HepG2 (cell line): ENCODE measurements around the gene AMBRA1. TPM values are rescaled to one million over a fixed set of nuclear protein-coding genes. Genes with fewer than 3 reads are reported as not detected.

Source experiments
- AKAP8 ChIP-seq: sonication (generic); formaldehyde crosslinking; IDR thresholded peaks from 2 replicates; pipeline ENCODE4 v1.5.1; 2020; ENCODE audit warnings: mild to moderate bottlenecking, missing genetic modification reagents
- CC2D1A ChIP-seq: sonication (generic); formaldehyde crosslinking; IDR thresholded peaks from 2 replicates; pipeline ENCODE4 v1.8.1; 2023; ENCODE audit warnings: mild to moderate bottlenecking, missing genetic modification reagents
- DNMT1 ChIP-seq: sonication (generic); formaldehyde crosslinking; IDR thresholded peaks from 2 replicates; pipeline ENCODE4 v1.5.1; 2020; ENCODE audit warnings: mild to moderate bottlenecking, missing genetic modification reagents
- DR1 ChIP-seq: sonication (generic); formaldehyde crosslinking; IDR thresholded peaks from 2 replicates; pipeline ENCODE4 v1.8.0; 2021; ENCODE audit warnings: mild to moderate bottlenecking, missing genetic modification reagents, inconsistent platforms
- EEA1 ChIP-seq: sonication (generic); formaldehyde crosslinking; IDR thresholded peaks from 2 replicates; pipeline ENCODE4 v1.5.1; 2020; ENCODE audit warnings: mild to moderate bottlenecking, missing genetic modification reagents, borderline replicate concordance
- JUN ChIP-seq: sonication (generic); formaldehyde crosslinking; IDR thresholded peaks from 2 replicates; pipeline ENCODE4 v1.4.0; 2020; ENCODE audit warnings: mild to moderate bottlenecking, missing genetic modification reagents
- MED13 ChIP-seq: sonication (generic); formaldehyde crosslinking; IDR thresholded peaks from 2 replicates; pipeline ENCODE4 v1.5.0; 2020; ENCODE audit warnings: missing genetic modification reagents
- NR2C2 ChIP-seq: sonication (generic); formaldehyde crosslinking; IDR thresholded peaks from 2 replicates; pipeline ENCODE4 v1.4.0; 2020; ENCODE audit warnings: missing genetic modification reagents, mild to moderate bottlenecking, moderate library complexity, borderline replicate concordance
- PITX1 ChIP-seq: sonication (generic); formaldehyde crosslinking; IDR thresholded peaks from 2 replicates; pipeline ENCODE4 v1.5.1; 2020; ENCODE audit warnings: mild to moderate bottlenecking, missing genetic modification reagents
- SNAPC4 ChIP-seq: sonication (generic); formaldehyde crosslinking; IDR thresholded peaks from 2 replicates; pipeline ENCODE4 v1.4.0; 2020; ENCODE audit warnings: mild to moderate bottlenecking, missing genetic modification reagents
- SP2 ChIP-seq: sonication (generic); formaldehyde crosslinking; IDR thresholded peaks from 2 replicates; pipeline ENCODE4 v1.5.1; 2020; ENCODE audit warnings: mild to moderate bottlenecking, missing genetic modification reagents
- SSRP1 ChIP-seq: IDR thresholded peaks from 2 replicates; pipeline ENCODE4 v1.6.1; 2016; ENCODE audit warnings: control low read depth
- STAG1 ChIP-seq: sonication (generic); formaldehyde crosslinking; IDR thresholded peaks from 2 replicates; pipeline ENCODE4 v1.4.0; 2020; ENCODE audit warnings: missing genetic modification reagents
- ZNF333 ChIP-seq: sonication (generic); formaldehyde crosslinking; IDR thresholded peaks from 2 replicates; pipeline ENCODE4 v1.4.0; 2020; ENCODE audit warnings: mild to moderate bottlenecking, missing genetic modification reagents, borderline replicate concordance
- ZNF660 ChIP-seq: sonication (generic); formaldehyde crosslinking; IDR thresholded peaks from 2 replicates; pipeline ENCODE4 v1.5.1; 2020; ENCODE audit warnings: mild to moderate bottlenecking, low read depth, missing genetic modification reagents, borderline replicate concordance
- polyA plus RNA-seq, 8 experiments: library from polyadenylated mRNA; depleted of rRNA in 3 of 8; stranded (reverse) in 7 of 8; unstranded in 1 of 8; fragments of >200 nt; fragmentation: Illumina TruSeq in 4 of 8; extraction: Trizol in 4 of 8; gene quantifications; 2 replicates each; pipeline versions ENCODE4 v1.2.1 to v1.2.3, GENCODE V29; 2011 to 2016; ENCODE audit warnings: low read depth in 4 of 8, missing spikeins in 1 of 8, mixed read lengths in 1 of 8; ENCODE audit not compliant: insufficient read depth in 1 of 8
- total RNA-seq, 5 experiments: library from RNA; depleted of rRNA; stranded (reverse); fragments of >200 nt; fragmentation: Illumina TruSeq; extraction: Trizol; gene quantifications; 2 replicates each; pipeline ENCODE4 v1.2.3, GENCODE V29; 2016; ENCODE audit warnings: low read depth in 1 of 5
- TF ChIP-seq, protein P1 (sequence below): sonication (generic); formaldehyde crosslinking; IDR thresholded peaks from 2 replicates; pipeline ENCODE4 v1.4.0; 2020; ENCODE audit warnings: missing genetic modification reagents, borderline replicate concordance
- TF ChIP-seq, protein P2 (sequence below): IDR thresholded peaks from 2 replicates; pipeline ENCODE4 v1.6.1; 2016; ENCODE audit warnings: mild to moderate bottlenecking, missing biosample characterization, missing genetic modification reagents
- TF ChIP-seq, protein P3 (sequence below): sonication (generic); formaldehyde crosslinking; IDR thresholded peaks from 2 replicates; pipeline ENCODE4 v1.4.0; 2020; ENCODE audit warnings: mild to moderate bottlenecking, low read depth, missing genetic modification reagents
- TF ChIP-seq, protein P4 (sequence below): sonication (generic); formaldehyde crosslinking; IDR thresholded peaks from 2 replicates; pipeline ENCODE4 v1.8.1; 2023; ENCODE audit warnings: mild to moderate bottlenecking, missing genetic modification reagents

Gene AMBRA1
- total and polyA plus RNA-seq, 2 of the 13 experiments (the other 11 are each of a cell fraction or from before 2014, with no cell fraction given) = 15.7 to 26.0 TPM

DNA sequence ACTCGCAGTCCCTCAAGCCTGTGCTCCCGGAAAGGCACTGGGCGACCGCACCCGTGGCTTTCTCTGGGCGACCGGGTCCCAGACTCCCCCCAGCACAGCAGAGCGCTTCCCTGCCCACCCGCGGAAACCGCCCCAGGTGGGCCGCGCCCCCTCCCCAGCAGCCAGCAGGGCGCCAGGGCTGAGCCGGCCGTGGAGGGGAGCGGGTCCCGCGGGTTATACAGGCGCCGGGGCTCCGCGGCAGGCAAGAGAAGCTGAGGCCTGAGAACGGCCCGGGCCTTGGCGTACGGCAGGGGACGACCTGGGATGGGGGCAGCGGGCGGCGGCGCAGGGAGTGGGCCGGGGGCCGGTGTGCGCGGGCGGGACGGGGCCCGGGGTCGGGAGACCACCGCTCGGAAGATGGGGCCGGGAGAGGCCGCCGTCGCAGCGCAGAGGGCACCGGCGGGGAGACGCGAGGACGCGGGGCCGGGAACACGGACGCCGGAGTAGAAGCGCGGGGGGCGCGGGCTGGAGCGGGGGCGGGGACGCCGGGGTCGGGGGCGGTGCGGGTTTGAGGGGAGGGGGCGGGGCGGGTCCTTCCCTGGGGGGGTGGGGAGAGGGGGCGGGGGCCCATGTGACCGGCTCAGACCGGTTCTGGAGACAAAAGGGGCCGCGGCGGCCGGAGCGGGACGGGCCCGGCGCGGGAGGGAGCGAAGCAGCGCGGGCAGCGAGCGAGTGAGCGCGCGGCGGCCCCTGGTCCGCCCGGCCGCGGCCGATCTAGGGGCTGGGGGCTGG is 212.6 kb downstream of the AMBRA1 start, which contains the start of gene MDK (continued):
- TF ChIP-seq, protein P1, sequence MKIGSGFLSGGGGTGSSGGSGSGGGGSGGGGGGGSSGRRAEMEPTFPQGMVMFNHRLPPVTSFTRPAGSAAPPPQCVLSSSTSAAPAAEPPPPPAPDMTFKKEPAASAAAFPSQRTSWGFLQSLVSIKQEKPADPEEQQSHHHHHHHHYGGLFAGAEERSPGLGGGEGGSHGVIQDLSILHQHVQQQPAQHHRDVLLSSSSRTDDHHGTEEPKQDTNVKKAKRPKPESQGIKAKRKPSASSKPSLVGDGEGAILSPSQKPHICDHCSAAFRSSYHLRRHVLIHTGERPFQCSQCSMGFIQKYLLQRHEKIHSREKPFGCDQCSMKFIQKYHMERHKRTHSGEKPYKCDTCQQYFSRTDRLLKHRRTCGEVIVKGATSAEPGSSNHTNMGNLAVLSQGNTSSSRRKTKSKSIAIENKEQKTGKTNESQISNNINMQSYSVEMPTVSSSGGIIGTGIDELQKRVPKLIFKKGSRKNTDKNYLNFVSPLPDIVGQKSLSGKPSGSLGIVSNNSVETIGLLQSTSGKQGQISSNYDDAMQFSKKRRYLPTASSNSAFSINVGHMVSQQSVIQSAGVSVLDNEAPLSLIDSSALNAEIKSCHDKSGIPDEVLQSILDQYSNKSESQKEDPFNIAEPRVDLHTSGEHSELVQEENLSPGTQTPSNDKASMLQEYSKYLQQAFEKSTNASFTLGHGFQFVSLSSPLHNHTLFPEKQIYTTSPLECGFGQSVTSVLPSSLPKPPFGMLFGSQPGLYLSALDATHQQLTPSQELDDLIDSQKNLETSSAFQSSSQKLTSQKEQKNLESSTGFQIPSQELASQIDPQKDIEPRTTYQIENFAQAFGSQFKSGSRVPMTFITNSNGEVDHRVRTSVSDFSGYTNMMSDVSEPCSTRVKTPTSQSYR (CRISPR knock-in tag) = no peak
- TF ChIP-seq AKAP8 (CRISPR knock-in tag) (peak; percentile 19; the same call in 1 of the 2 replicates), MED13 (CRISPR knock-in tag) (peak; percentile 64; the same call in 1 of the 2 replicates), ZNF660 (CRISPR knock-in tag) (no peak), SP2 (no peak), SNAPC4 (CRISPR knock-in tag) (no peak), EEA1 (CRISPR knock-in tag) (no peak), ZNF333 (CRISPR knock-in tag) (no peak), SSRP1 (CRISPR knock-in tag) (no peak), PITX1 (no peak), CC2D1A (CRISPR knock-in tag) (no peak), DR1 (CRISPR knock-in tag) (no peak), NR2C2 (CRISPR knock-in tag) (no peak), DNMT1 (CRISPR knock-in tag) (0 out of 2 replicates have a peak, but pooled peaks have one; percentile 34), JUN (CRISPR knock-in tag) (no peak), STAG1 (CRISPR knock-in tag) (no peak)
- TF ChIP-seq, protein P2, sequence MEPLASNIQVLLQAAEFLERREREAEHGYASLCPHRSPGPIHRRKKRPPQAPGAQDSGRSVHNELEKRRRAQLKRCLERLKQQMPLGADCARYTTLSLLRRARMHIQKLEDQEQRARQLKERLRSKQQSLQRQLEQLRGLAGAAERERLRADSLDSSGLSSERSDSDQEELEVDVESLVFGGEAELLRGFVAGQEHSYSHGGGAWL (CRISPR knock-in tag) = 0 out of 2 replicates have a peak, but pooled peaks have one; percentile 22
- TF ChIP-seq, protein P3, sequence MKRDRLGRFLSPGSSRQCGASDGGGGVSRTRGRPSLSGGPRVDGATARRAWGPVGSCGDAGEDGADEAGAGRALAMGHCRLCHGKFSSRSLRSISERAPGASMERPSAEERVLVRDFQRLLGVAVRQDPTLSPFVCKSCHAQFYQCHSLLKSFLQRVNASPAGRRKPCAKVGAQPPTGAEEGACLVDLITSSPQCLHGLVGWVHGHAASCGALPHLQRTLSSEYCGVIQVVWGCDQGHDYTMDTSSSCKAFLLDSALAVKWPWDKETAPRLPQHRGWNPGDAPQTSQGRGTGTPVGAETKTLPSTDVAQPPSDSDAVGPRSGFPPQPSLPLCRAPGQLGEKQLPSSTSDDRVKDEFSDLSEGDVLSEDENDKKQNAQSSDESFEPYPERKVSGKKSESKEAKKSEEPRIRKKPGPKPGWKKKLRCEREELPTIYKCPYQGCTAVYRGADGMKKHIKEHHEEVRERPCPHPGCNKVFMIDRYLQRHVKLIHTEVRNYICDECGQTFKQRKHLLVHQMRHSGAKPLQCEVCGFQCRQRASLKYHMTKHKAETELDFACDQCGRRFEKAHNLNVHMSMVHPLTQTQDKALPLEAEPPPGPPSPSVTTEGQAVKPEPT (CRISPR knock-in tag) = no peak
- TF ChIP-seq, protein P4, sequence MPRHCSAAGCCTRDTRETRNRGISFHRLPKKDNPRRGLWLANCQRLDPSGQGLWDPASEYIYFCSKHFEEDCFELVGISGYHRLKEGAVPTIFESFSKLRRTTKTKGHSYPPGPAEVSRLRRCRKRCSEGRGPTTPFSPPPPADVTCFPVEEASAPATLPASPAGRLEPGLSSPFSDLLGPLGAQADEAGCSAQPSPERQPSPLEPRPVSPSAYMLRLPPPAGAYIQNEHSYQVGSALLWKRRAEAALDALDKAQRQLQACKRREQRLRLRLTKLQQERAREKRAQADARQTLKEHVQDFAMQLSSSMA = no peak
